WTC11 (cell line): ENCODE measurements around the gene SDE2.
"Not testable (repeated sequence)": the region's sequence is repeated elsewhere in the genome, so short reads cannot be mapped to it uniquely, and the experiment has no call there.

Experiments
- CREB1 ChIP-seq: sonication (generic); formaldehyde crosslinking; IDR thresholded peaks from 2 replicates; pipeline ENCODE4 v1.8.0; 2023; ENCODE audit warnings: mild to moderate bottlenecking, missing genetic modification reagents
- ELF4 ChIP-seq: sonication (generic); formaldehyde crosslinking; IDR thresholded peaks from 2 replicates; pipeline ENCODE4 v1.8.1; 2022; ENCODE audit warnings: low read depth, mild to moderate bottlenecking, moderate library complexity, missing genetic modification reagents
- FOXK1 ChIP-seq: sonication (generic); formaldehyde crosslinking; IDR thresholded peaks from 2 replicates; pipeline ENCODE4 v1.8.0; 2022; ENCODE audit warnings: mild to moderate bottlenecking, moderate library complexity, missing genetic modification reagents
- GRHL2 ChIP-seq: fragments of 250-450 bp; sonication (Bioruptor Pico); IDR thresholded peaks from 2 replicates; pipeline ENCODE4 v1.8.0; 2022; ENCODE audit warnings: mild to moderate bottlenecking, moderate library complexity; ENCODE audit not compliant: insufficient replicate concordance, severe bottlenecking
- IRF2 ChIP-seq: sonication (generic); formaldehyde crosslinking; IDR thresholded peaks from 2 replicates; pipeline ENCODE4 v1.8.0; 2022; ENCODE audit warnings: low read depth, missing genetic modification reagents, borderline replicate concordance
- TP53 ChIP-seq: sonication (generic); formaldehyde crosslinking; IDR thresholded peaks from 2 replicates; pipeline ENCODE4 v1.8.1; 2023; ENCODE audit warnings: mild to moderate bottlenecking, missing genetic modification reagents
- TF ChIP-seq, protein P1 (sequence below): fragments of 200-600 bp; IDR thresholded peaks from 2 replicates; pipeline ENCODE4 v1.8.0; 2022; ENCODE audit warnings: antibody characterized with exemption
- TF ChIP-seq, protein P2 (sequence below): fragments of 250-450 bp; sonication (Bioruptor Pico); IDR thresholded peaks from 2 replicates; pipeline ENCODE4 v1.9.0; 2021; ENCODE audit warnings: mild to moderate bottlenecking
- TF ChIP-seq, protein P3 (sequence below): sonication (generic); formaldehyde crosslinking; IDR thresholded peaks from 2 replicates; pipeline ENCODE4 v1.8.1; 2022; ENCODE audit warnings: low read depth, missing genetic modification reagents, borderline replicate concordance
- TF ChIP-seq, protein P4 (sequence below): sonication (generic); formaldehyde crosslinking; IDR thresholded peaks from 2 replicates; pipeline ENCODE4 v1.8.0; 2023; ENCODE audit warnings: mild to moderate bottlenecking, missing genetic modification reagents

DNA sequence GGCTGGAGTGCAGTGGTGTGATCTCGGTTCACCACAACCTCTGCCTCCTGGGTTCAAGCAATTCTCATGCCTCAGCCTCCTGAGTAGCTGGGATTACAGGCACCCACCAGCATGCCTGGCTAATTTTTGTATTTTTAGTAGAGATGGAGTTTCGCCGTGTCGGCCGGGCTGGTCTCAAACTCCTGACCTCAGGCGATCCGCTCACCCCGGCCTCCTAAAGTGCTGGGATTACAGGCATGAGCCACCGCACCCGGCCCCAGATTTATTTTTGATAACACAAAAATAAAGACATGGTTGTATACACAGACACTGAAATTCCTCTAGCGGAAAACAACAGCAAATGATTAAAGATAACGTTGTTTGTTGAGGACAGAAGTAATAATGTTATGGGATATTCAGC is 24.0 kb downstream of the SDE2 start:
- TF ChIP-seq, protein P1, sequence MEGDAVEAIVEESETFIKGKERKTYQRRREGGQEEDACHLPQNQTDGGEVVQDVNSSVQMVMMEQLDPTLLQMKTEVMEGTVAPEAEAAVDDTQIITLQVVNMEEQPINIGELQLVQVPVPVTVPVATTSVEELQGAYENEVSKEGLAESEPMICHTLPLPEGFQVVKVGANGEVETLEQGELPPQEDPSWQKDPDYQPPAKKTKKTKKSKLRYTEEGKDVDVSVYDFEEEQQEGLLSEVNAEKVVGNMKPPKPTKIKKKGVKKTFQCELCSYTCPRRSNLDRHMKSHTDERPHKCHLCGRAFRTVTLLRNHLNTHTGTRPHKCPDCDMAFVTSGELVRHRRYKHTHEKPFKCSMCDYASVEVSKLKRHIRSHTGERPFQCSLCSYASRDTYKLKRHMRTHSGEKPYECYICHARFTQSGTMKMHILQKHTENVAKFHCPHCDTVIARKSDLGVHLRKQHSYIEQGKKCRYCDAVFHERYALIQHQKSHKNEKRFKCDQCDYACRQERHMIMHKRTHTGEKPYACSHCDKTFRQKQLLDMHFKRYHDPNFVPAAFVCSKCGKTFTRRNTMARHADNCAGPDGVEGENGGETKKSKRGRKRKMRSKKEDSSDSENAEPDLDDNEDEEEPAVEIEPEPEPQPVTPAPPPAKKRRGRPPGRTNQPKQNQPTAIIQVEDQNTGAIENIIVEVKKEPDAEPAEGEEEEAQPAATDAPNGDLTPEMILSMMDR, result not testable (repeated sequence)
- not testable (repeated sequence) for TF ChIP-seq FOXK1; IRF2 (CRISPR knock-in tag); GRHL2; TP53; CREB1 (CRISPR knock-in tag); ELF4 (CRISPR knock-in tag)
- TF ChIP-seq, protein P2, sequence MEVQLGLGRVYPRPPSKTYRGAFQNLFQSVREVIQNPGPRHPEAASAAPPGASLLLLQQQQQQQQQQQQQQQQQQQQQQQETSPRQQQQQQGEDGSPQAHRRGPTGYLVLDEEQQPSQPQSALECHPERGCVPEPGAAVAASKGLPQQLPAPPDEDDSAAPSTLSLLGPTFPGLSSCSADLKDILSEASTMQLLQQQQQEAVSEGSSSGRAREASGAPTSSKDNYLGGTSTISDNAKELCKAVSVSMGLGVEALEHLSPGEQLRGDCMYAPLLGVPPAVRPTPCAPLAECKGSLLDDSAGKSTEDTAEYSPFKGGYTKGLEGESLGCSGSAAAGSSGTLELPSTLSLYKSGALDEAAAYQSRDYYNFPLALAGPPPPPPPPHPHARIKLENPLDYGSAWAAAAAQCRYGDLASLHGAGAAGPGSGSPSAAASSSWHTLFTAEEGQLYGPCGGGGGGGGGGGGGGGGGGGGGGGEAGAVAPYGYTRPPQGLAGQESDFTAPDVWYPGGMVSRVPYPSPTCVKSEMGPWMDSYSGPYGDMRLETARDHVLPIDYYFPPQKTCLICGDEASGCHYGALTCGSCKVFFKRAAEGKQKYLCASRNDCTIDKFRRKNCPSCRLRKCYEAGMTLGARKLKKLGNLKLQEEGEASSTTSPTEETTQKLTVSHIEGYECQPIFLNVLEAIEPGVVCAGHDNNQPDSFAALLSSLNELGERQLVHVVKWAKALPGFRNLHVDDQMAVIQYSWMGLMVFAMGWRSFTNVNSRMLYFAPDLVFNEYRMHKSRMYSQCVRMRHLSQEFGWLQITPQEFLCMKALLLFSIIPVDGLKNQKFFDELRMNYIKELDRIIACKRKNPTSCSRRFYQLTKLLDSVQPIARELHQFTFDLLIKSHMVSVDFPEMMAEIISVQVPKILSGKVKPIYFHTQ (CRISPR knock-in tag), result not testable (repeated sequence)
- TF ChIP-seq, protein P3, sequence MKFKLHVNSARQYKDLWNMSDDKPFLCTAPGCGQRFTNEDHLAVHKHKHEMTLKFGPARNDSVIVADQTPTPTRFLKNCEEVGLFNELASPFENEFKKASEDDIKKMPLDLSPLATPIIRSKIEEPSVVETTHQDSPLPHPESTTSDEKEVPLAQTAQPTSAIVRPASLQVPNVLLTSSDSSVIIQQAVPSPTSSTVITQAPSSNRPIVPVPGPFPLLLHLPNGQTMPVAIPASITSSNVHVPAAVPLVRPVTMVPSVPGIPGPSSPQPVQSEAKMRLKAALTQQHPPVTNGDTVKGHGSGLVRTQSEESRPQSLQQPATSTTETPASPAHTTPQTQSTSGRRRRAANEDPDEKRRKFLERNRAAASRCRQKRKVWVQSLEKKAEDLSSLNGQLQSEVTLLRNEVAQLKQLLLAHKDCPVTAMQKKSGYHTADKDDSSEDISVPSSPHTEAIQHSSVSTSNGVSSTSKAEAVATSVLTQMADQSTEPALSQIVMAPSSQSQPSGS, result not testable (repeated sequence)
- TF ChIP-seq, protein P4, sequence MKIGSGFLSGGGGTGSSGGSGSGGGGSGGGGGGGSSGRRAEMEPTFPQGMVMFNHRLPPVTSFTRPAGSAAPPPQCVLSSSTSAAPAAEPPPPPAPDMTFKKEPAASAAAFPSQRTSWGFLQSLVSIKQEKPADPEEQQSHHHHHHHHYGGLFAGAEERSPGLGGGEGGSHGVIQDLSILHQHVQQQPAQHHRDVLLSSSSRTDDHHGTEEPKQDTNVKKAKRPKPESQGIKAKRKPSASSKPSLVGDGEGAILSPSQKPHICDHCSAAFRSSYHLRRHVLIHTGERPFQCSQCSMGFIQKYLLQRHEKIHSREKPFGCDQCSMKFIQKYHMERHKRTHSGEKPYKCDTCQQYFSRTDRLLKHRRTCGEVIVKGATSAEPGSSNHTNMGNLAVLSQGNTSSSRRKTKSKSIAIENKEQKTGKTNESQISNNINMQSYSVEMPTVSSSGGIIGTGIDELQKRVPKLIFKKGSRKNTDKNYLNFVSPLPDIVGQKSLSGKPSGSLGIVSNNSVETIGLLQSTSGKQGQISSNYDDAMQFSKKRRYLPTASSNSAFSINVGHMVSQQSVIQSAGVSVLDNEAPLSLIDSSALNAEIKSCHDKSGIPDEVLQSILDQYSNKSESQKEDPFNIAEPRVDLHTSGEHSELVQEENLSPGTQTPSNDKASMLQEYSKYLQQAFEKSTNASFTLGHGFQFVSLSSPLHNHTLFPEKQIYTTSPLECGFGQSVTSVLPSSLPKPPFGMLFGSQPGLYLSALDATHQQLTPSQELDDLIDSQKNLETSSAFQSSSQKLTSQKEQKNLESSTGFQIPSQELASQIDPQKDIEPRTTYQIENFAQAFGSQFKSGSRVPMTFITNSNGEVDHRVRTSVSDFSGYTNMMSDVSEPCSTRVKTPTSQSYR, result not testable (repeated sequence)
